Fibroblast of villous mesenchyme (primary cell): Measurements from ENCODE around the gene CEP112. TPM values are rescaled to one million over a fixed set of nuclear protein-coding genes. Genes with fewer than 3 reads are reported as not detected.
A peak's percentile ranks its signal among the peaks of the same experiment; 100 is the strongest.

ENCODE experiments used
- DNase-seq: peaks from one replicate; pipeline ENCODE4 v3.0.0-alpha.2; 2010; ENCODE audit warnings: low read depth
- H3K4me3 ChIP-seq: 2 replicates; pipeline ENCODE4 v1.5.1; 2011; ENCODE audit warnings: low read depth, mild to moderate bottlenecking, low read length
- CTCF ChIP-seq: IDR thresholded peaks from 2 replicates; pipeline ENCODE4 v1.5.1; 2012; ENCODE audit warnings: low read depth, mild to moderate bottlenecking, low read length; ENCODE audit not compliant: insufficient read depth
- total RNA-seq: library from RNA; depleted of rRNA; stranded (reverse); fragments of >200 nt; gene quantifications from 2 replicates; pipeline ENCODE4 v1.2.3, GENCODE V29; 2012

CEP112 gene
- total RNA-seq, 1 donor, result 10.8 TPM

- DNase-seq, result peak; percentile 27
- no peak for TF ChIP-seq CTCF
- H3K4me3 ChIP-seq, result no peak overlapping the region
These were observed 604.3 kb downstream of the CEP112 start for GRCh38 chr17:65587534-65588180.

GRCh38 chr17:65586899-65587298, 605.0 kb downstream of the CEP112 start:
- H3K4me3 ChIP-seq, result no peak overlapping the region
- no peak for TF ChIP-seq CTCF
- no peak for DNase-seq

Other genes starting within 250 kb of the CEP112 start
- gene APOH, start 37.3 kb upstream of the CEP112 start, total RNA-seq, result not detected in 2 replicates
- 50.9 and 60.5 TPM in 2 replicates for gene PRKCA, start 110.5 kb upstream of the CEP112 start, total RNA-seq